ENCODE data around the gene COL9A2. TPM values are rescaled to one million over a fixed set of nuclear protein-coding genes. Genes with fewer than 3 reads are reported as not detected.

The COL9A2 gene
- total RNA-seq, result 2.2 and 4.2 TPM in 2 replicates

DNA sequence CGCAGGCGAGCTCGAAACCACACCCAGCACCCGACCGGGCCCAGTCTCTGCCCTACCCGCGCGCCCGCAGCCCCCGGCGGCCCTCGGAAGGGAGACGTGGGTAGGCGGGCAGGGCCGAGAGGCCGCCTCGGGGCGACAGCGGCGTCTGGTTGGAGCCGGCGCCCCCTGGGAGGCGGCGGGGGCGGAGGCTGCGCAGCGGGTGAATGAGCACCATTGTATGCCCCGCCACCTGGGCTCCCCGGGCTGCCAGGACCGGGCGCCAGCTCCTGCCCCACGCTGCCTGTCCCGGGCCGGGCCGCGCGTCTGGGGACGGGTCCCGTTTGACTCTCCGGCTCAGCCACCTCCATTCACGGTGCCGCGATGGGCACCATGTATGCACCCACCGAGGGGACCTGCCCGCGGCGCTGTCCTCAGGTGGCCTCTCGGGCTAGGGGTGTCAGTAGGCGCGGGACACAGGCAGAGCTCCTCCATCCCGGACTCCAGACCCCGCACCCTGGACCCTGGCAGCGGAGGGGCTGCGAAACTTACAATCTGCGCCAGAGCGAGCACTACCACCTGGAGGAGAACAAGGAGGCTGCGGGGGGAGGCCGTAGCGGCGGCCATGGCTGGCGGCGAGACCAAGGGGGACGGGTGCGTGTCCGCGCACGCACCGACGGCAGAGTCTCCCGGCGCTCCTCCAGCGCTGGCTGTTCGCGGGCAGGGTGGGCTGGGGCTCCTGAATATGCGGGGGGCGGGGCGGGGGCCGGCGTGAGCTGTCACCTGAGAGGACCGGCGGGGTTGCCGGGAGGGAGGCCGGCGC, at the start of gene COL9A2:
Gene COL9A2, minus strand, starts transcription at position 692 of the 799 bp plus-strand sequence. Its CDS starts 89 bp downstream, at position 603.

GRCh38 chr1:40257688-40258444, 59.2 kb downstream of the COL9A2 start, which contains the start of gene ZMPSTE24:
Gene ZMPSTE24 (plus strand): TSS chr1:40258236. CDS start chr1:40258272, 36 bp downstream.

Other genes with a start within 250 kb of the COL9A2 start
- gene PPT1, start 220.0 kb downstream of the COL9A2 start, total RNA-seq, result 29.7 and 32.1 TPM in 2 replicates
- 8.3 and 10.6 TPM in 2 replicates for gene RLF, start 155.9 kb downstream of the COL9A2 start, total RNA-seq
- not detected in 2 replicates for gene TMCO2, start 69.3 kb downstream of the COL9A2 start, total RNA-seq
- 31.9 and 41.4 TPM in 2 replicates for gene ZMPSTE24, start 59.0 kb downstream of the COL9A2 start, total RNA-seq
- gene SMAP2, start 56.4 kb upstream of the COL9A2 start, total RNA-seq, result 8.7 and 14.6 TPM in 2 replicates
- gene ZFP69B, start 133.2 kb upstream of the COL9A2 start, total RNA-seq, result 1.6 and 4.7 TPM in 2 replicates
- 2.1 and 2.5 TPM in 2 replicates for gene ZFP69, start 160.0 kb upstream of the COL9A2 start, total RNA-seq
- gene EXO5, start 191.5 kb upstream of the COL9A2 start, total RNA-seq, result 2.1 and 6.8 TPM in 2 replicates
- gene ZNF684, start 214.4 kb upstream of the COL9A2 start, total RNA-seq, result 1.5 and 4.3 TPM in 2 replicates